Thymus (tissue), 11 donors: ENCODE results near the gene PTPDC1. TPM values are rescaled to one million over a fixed set of nuclear protein-coding genes. Genes with fewer than 3 reads are reported as not detected.

Source experiments
- DNase-seq, 9 donors: peaks; one replicate each; pipeline ENCODE4 v3.0.0-alpha.2; 2013; ENCODE audit warnings: low spot score in 9 of 9, low read depth in 6 of 9, missing footprints in 1 of 9
- H3K27ac ChIP-seq, 2 donors: one replicate each; pipeline ENCODE4 v1.5.1; 2013; ENCODE audit warnings: control low read depth in 1 of 2, low read depth in 1 of 2, low read length in 1 of 2, mild to moderate bottlenecking in 1 of 2, moderate library complexity in 1 of 2
- H3K27me3 ChIP-seq, 2 donors: one replicate each; pipeline ENCODE4 v1.5.1; 2013; ENCODE audit warnings: low read length in 1 of 2; ENCODE audit not compliant: control insufficient read depth in 2 of 2, insufficient read depth in 1 of 2
- H3K36me3 ChIP-seq, 2 donors: one replicate each; pipeline ENCODE4 v1.5.1; 2013; ENCODE audit warnings: low read length in 1 of 2, mild to moderate bottlenecking in 1 of 2, moderate library complexity in 1 of 2; ENCODE audit not compliant: control insufficient read depth in 2 of 2, insufficient read depth in 2 of 2
- H3K4me1 ChIP-seq, 2 donors: one replicate each; pipeline ENCODE4 v1.5.1; 2013; ENCODE audit warnings: low read length in 2 of 2; ENCODE audit not compliant: control insufficient read depth in 2 of 2, insufficient read depth in 2 of 2
- H3K4me3 ChIP-seq, 2 donors: one replicate each; pipeline ENCODE4 v1.5.1; 2013; ENCODE audit warnings: low read length in 2 of 2, control low read depth in 1 of 2, mild to moderate bottlenecking in 1 of 2
- H3K9me3 ChIP-seq, 2 donors: one replicate each; pipeline ENCODE4 v1.5.1; 2013; ENCODE audit warnings: low read length in 1 of 2, mild to moderate bottlenecking in 1 of 2; ENCODE audit not compliant: control insufficient read depth in 2 of 2, insufficient read depth in 1 of 2
- WGBS: extraction: QIAGEN DNeasy Blood & Tissue Kit; methylation state at CpG from one replicate; pipeline ENCODE4 v1.1.7; 2013; 5-methylcytosine and 5-hydroxymethylcytosine counted together
- polyA plus RNA-seq: library from polyadenylated mRNA; stranded (reverse); fragments of 200-250 nt; gene quantifications from one replicate; pipeline ENCODE4 v1.2.3, GENCODE V29; 2013
- total RNA-seq: library from RNA; stranded (reverse); fragments of 120-200 nt; gene quantifications from one replicate; pipeline ENCODE4 v1.2.4, GENCODE V29; 2013
- donor health status: healthy.

Gene PTPDC1
- total and polyA plus RNA-seq, 2 donors = 3.9 to 4.0 TPM

GRCh38 chr9:94128580-94128979 lies 44.3 kb downstream of the PTPDC1 start:
- no peaks in the 10 kb centered on the region for H3K27me3 ChIP-seq
- no peak overlapping the region for H3K4me3 ChIP-seq
- DNase-seq = no peak
- H3K27ac ChIP-seq = no peak overlapping the region
- H3K36me3 ChIP-seq = no peaks in the 10 kb centered on the region
- H3K4me1 ChIP-seq = no peaks in the 10 kb centered on the region
- H3K9me3 ChIP-seq = peaks cover 0 to 16% of the 10 kb centered on the region in 2 donors

DNA sequence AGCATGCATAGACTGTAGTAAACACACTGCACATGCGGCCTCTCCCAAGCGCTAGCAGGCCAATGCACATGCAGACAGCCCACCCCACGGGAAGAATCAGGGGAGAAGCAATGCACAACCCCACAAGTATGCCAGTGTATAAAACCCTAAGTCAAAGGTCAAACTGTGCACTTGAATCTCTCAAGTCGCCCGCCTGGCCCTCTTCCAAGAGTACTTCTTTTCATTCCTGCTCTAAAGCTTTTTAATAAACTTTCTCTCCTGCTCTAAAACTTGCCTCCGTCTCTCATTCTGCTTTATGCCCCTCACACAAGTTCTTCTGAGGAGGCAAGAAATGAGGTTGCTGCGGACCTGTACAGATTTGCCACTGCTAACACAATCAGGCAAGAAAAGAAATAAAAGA lies 50.4 kb downstream of the PTPDC1 start:
- WGBS = 98% methylated on average over 7 of the region's 7 CpGs
- DNase-seq = no peak
- Histone ChIP-seq H3K9me3 (no peaks in the 10 kb centered on the region), H3K27ac (peak overlapping the region in 1 of 2 donors; percentile 56), H3K4me3 (no peak overlapping the region), H3K27me3 (no peaks in the 10 kb centered on the region), H3K4me1 (no peaks in the 10 kb centered on the region), H3K36me3 (no peaks in the 10 kb centered on the region)

GRCh38 chr9:94135222-94135621 lies 51.0 kb downstream of the PTPDC1 start:
- H3K36me3 ChIP-seq = no peaks in the 10 kb centered on the region
- 80% methylated on average over 3 of the region's 3 CpGs for WGBS
- DNase-seq = no peak
- no peaks in the 10 kb centered on the region for H3K27me3 ChIP-seq
- H3K27ac ChIP-seq = no peak overlapping the region
- H3K4me1 ChIP-seq = no peaks in the 10 kb centered on the region
- H3K4me3 ChIP-seq = no peak overlapping the region
- H3K9me3 ChIP-seq = no peaks in the 10 kb centered on the region

GRCh38 chr9:94139672-94140417 lies 55.6 kb downstream of the PTPDC1 start:
- H3K27me3 ChIP-seq = no peaks in the 10 kb centered on the region
- no peaks in the 10 kb centered on the region for H3K4me1 ChIP-seq
- 83% methylated on average over 13 of the region's 13 CpGs for WGBS
- H3K9me3 ChIP-seq = no peaks in the 10 kb centered on the region
- no peak overlapping the region for H3K4me3 ChIP-seq
- peak in 1 of 9 donors; percentile 12 for DNase-seq
- H3K27ac ChIP-seq = peak overlapping the region in 1 of 2 donors; percentile 28
- H3K36me3 ChIP-seq = no peaks in the 10 kb centered on the region

DNA sequence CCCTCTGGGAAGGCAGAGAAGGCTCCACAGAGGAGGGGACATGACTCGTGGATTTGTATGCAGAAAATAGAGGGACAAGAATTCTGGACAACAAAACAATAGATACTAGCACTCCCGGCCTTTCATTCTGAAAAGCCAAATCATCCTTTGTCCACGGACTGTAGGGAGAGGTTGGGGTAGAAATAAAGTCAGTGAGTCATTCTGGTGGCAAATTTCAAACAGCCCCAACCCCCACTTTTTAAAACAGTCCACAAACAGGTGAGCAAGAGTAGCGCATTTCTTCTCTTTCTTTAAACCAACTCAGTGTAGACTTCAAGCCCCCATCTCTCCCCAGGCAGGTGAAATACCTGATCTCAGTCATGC lies 56.1 kb downstream of the PTPDC1 start:
- no peaks in the 10 kb centered on the region for H3K9me3 ChIP-seq
- WGBS = 65% methylated on average over 4 of the region's 4 CpGs
- H3K4me3 ChIP-seq = no peak overlapping the region
- peak overlapping the region; percentile 28 to 48 for H3K27ac ChIP-seq
- no peak for DNase-seq
- H3K36me3 ChIP-seq = no peaks in the 10 kb centered on the region
- no peaks in the 10 kb centered on the region for H3K27me3 ChIP-seq
- H3K4me1 ChIP-seq = no peaks in the 10 kb centered on the region

GRCh38 chr9:94140791-94141790 lies 56.8 kb downstream of the PTPDC1 start:
- Histone ChIP-seq H3K27ac (peak overlapping the region in 1 of 2 donors; percentile 48), H3K9me3 (no peaks in the 10 kb centered on the region), H3K36me3 (no peaks in the 10 kb centered on the region), H3K4me3 (no peak overlapping the region), H3K27me3 (no peaks in the 10 kb centered on the region), H3K4me1 (no peaks in the 10 kb centered on the region)
- no peak for DNase-seq
- WGBS = 82% methylated on average over 13 of the region's 13 CpGs

- no peak for DNase-seq
- Histone ChIP-seq H3K9me3 (no peaks in the 10 kb centered on the region), H3K27me3 (no peaks in the 10 kb centered on the region), H3K36me3 (no peaks in the 10 kb centered on the region), H3K27ac (no peak overlapping the region), H3K4me1 (no peaks in the 10 kb centered on the region), H3K4me3 (no peak overlapping the region)
- 94% methylated on average over 5 of the region's 5 CpGs for WGBS
Measured at GRCh38 chr9:94142353-94142752, 58.1 kb downstream of the PTPDC1 start.

GRCh38 chr9:94144394-94144793 lies 60.1 kb downstream of the PTPDC1 start:
- WGBS = 90% methylated on average over 2 of the region's 2 CpGs
- Histone ChIP-seq H3K36me3 (no peaks in the 10 kb centered on the region), H3K27me3 (no peaks in the 10 kb centered on the region), H3K4me1 (no peaks in the 10 kb centered on the region), H3K27ac (peak overlapping the region; percentile 18 to 36), H3K9me3 (no peaks in the 10 kb centered on the region), H3K4me3 (no peak overlapping the region)
- peak in 1 of 9 donors; percentile 31 for DNase-seq

GRCh38 chr9:94145640-94146039 lies 61.4 kb downstream of the PTPDC1 start:
- Histone ChIP-seq H3K4me1 (no peaks in the 10 kb centered on the region), H3K36me3 (no peaks in the 10 kb centered on the region), H3K27me3 (no peaks in the 10 kb centered on the region), H3K9me3 (no peaks in the 10 kb centered on the region), H3K4me3 (no peak overlapping the region), H3K27ac (no peak overlapping the region)
- WGBS = 94% methylated on average over 5 of the region's 5 CpGs
- no peak for DNase-seq
